GM18507 (cell line): ENCODE data around the gene TTYH2.
"Not testable (repeated sequence)": the region's sequence is repeated elsewhere in the genome, so short reads cannot be mapped to it uniquely, and the experiment has no call there.

ENCODE experiments used
- DNase-seq: peaks from one replicate; pipeline ENCODE4 v3.0.0; 2011; ENCODE audit warnings: low read depth; ENCODE audit not compliant: insufficient read length; ENCODE audit errors: extremely low spot score
- FAIRE-seq: peaks from 2 replicates; lab custom pipeline; 2011; peaks lifted over from hg19 to GRCh38; lab: Jason Lieb, UNC

Gene TTYH2, protein sequence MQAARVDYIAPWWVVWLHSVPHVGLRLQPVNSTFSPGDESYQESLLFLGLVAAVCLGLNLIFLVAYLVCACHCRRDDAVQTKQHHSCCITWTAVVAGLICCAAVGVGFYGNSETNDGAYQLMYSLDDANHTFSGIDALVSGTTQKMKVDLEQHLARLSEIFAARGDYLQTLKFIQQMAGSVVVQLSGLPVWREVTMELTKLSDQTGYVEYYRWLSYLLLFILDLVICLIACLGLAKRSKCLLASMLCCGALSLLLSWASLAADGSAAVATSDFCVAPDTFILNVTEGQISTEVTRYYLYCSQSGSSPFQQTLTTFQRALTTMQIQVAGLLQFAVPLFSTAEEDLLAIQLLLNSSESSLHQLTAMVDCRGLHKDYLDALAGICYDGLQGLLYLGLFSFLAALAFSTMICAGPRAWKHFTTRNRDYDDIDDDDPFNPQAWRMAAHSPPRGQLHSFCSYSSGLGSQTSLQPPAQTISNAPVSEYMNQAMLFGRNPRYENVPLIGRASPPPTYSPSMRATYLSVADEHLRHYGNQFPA

DNA sequence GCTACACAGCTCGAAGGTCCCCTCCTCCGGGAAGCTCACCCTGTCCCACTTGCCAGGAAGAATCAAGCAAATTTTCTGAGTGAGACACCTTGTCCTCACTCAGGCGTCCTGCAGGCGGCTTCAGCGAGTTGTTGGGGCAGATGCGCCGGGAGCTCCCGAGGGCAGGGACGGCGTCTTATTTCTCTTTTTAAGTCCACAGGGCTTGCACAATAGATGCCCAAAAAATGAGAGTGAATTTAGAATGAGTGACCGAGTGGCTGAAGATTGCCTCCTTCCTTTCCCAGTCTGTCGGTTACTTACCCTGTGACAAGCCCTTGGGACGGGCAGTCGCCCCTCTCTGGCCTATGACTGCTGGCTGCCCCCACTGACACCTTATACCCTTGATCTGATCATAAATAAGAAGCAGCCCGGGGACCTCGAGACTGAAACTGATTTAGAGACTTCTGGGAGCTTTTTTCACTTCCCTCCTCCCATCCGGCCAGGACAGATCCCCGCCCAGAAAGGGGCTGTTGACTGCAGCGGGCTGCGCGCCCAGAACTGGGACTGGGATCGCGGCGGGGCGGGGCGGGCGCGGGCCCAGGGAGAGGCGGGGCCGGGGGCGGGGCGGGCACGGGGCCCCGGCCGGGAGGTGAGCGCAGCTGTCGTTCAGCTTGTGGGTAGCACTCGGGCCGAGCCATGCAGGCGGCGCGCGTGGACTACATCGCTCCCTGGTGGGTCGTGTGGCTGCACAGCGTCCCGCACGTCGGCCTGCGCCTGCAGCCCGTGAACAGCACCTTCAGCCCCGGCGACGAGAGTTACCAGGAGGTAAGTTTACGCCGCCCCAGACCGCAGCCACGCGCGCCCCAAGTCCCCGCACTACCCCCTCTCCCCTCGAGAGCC lies at the start of gene TTYH2:
TTYH2 (plus strand) TSS at position 659 of the 879 bp plus-strand sequence; CDS start at position 676, 17 bp downstream.
- DNase-seq (peak; percentile 67), FAIRE-seq (peak; percentile 78)

DNA sequence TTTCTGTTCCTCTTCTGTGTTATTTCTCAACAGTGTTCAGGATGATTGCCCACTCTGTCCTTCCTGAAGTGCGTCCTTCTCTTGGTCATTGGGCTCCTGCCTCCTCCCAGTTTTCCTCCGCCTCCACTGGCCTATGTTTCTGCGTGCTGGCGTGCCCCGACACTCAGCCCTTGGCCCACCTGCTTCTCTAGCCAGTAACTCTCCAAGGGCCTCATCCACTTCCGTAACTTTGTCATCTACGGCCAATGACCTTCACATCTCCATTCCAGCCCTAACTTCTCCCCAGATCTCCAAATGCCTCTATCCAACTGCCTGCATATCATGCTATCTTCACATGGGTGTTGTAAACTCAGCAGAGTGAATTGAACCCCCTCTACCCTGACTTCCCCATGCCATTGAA lies 49.5 kb upstream of the TTYH2 start:
- no peak for DNase-seq
- FAIRE-seq, result no peak

DNA sequence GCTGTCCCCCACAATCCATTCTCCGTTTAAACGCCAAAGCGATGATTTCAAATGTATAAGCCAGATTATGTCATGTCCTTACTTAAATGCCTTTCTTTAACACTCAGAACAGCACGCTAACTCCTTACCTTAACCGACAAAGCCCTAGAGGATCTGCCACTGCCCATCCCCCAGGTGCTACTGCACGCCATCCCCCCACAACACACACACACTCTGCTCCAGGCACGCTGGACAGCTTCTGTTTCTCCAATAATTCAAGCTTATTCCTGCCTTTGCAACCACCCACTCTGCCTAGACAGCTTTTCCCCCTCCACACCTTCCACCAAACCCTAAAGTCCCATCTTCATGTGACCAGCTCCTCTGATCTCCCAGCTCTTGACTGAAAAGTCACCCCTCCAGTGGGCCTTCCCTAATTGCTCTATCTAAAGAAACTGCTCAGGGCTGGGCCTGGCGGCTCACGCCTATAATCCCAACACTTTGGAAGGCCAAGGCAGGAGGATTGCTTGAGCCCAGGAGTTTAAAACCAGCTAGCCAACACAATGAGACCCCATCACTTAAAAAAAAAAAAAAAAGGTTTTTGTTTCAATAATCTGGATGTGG lies 48.8 kb upstream of the TTYH2 start:
- FAIRE-seq, result no peak
- DNase-seq, result no peak

DNA sequence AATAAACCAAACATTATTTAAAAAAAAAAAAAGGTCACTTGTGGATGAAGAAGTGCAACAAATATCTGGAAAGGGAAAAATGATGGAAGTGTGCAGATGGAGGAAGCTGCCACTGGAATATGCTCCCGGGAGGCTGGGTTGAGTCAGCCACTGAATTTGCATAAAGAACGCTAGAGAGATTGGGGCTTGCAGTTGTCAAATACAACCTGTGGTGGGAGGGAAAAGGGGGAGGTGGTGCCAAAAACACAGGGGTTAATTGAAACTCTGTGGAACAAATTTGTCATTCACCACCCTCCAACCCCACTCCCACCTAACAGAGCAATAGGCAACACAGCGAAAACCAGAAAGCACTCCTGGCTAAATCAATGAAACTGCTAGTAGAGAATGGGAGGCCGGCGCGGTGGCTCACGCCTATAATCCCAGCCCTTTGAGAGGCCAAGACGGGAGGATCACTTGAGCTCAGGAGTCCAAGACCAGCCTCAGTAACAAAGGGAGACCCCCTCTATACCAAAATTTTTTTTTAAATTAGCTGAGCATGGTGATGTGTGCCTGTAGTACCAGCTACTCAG lies 47.5 kb upstream of the TTYH2 start:
- no peak for FAIRE-seq
- no peak for DNase-seq

DNA sequence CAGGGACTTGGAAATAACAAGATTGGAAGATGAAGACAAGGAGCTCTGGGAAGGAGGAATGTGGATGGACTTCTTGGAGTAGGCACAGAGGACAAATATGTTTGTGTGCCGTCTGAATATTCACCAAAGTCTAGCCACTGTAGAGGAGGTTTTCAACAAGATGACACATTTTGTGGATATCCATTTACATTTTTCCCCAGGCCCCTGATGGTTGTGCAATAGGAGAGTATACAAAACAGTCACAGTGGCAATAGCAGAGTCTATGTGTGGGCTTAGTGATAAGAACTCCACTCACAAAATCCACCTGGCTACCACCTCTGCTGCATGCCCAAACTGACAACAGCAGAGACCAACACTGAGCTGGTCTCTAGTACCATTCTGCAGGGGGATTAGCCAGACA lies 42.4 kb upstream of the TTYH2 start:
- FAIRE-seq (no peak), DNase-seq (no peak)

DNA sequence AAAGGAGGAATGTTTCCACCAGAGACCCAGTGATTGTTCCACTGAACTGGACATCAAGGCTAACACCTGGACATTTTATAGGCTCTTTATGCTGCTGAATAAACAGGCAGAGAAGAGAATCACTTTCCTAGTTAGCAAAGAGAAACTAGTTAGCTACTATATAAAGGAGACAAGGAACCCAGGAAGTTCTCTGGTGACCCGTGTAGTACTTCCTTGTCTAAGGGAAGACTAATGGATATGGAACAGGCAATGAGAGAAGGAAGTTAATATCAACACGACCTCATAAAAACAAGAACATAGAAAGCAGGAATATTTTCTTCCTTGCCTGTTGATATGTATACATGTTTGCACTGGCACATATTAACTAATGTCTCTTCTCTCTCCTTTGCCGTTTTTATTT lies 40.7 kb upstream of the TTYH2 start:
- DNase-seq, result no peak
- no peak for FAIRE-seq

DNA sequence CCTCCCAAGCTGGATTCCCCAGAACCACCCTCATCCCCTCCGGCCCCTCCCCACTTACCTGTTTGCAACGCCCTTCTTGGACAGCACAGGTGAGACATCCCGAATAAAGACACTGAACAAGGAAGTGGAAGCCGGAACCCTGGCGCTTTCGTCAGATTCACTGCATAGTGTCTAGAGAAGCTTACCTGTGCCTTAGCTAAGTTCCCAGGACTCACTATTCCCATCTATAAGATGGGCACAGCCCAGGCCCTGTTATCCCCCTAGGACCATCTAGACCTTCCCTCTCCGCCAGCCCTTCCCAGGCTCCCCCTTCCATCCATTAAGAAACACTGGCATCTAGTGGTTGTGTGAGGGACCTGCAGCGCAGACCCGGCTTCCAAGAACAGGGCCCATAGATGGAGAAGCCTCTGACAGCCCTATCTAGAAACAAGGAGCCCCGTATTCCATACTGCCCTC lies 36.8 kb upstream of the TTYH2 start:
- DNase-seq, result no peak
- peak; percentile 65 for FAIRE-seq

DNA sequence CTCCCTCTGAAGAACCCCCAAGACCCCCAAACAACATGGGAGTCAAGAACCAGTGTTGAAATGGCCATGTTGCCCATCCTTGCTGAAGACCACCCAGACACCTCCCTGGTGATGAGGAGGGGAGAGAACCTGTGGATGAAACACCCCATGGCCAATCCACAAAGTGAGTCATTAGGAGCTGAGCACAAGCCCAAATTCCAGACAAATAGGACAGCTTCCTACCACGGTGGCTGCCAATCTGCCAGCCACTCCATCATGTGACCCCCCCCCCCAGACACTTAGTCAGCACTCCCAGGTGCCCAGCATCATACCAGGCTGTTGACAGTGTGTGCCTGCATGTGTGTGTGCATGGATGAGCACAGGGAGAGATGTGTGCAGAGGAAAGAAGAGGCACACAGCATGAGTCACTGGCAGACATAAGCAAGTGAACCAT lies 36.3 kb upstream of the TTYH2 start:
- DNase-seq, result no peak
- no peak for FAIRE-seq

DNA sequence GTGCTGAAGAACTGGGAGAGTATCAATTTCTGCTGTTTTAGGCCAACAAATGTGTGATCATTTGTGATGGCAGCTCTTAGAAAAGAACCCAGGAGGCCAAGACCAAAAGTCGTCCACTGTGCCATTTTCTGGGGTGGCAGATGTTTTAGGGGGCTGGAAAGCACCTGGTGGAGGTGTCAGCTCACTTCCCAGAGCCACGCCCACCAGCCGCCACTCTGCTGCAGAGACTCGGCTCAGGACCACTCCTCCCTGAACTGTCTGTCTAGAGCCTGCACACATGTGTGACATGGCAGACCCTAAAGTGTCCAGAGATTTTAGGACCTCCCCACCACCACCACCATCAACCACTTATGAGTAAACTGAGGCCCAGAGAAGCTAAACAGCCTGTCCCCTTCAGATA lies 33.8 kb upstream of the TTYH2 start:
- FAIRE-seq (no peak), DNase-seq (no peak)

DNA sequence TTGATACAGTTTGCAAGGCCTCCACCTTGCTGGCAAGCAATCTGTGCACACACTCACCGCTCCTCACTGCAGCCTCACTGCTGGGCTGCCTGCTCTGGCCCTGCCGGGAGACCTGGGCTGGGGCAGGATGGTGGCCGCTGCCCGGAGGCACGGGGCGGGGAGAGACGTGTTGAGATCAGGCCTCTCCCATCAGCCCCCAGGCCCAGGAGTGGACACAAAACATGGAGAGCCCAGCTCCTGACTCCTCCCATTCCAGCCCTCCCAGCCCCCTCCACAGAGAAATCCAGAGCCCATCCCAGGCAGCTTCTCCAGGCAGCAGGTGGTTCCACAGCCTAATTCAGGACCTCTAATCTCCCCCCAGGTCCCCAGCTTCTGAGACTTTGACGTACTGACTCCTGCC lies 33.0 kb upstream of the TTYH2 start:
- DNase-seq, result no peak
- FAIRE-seq, result no peak

DNA sequence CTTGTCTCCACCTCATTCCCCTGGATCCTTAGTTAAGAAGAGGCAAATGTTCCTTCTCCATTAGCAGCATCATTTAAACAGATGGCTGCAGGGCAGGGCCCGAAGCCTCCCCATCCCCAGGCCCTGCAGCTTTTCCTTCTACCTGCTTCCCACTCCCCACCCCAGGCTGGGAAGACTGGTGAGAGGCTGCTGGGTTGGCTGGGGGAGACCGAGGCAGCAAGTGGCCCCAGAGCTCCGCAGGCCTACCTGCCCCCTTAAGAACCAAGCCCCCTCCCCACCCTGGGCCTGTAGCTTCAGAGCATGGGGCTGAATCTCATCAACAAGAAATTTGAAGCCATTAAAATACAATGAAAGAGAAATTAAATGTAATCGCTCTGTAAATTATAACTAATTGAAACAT lies 32.0 kb upstream of the TTYH2 start:
- FAIRE-seq (no peak), DNase-seq (no peak)

DNA sequence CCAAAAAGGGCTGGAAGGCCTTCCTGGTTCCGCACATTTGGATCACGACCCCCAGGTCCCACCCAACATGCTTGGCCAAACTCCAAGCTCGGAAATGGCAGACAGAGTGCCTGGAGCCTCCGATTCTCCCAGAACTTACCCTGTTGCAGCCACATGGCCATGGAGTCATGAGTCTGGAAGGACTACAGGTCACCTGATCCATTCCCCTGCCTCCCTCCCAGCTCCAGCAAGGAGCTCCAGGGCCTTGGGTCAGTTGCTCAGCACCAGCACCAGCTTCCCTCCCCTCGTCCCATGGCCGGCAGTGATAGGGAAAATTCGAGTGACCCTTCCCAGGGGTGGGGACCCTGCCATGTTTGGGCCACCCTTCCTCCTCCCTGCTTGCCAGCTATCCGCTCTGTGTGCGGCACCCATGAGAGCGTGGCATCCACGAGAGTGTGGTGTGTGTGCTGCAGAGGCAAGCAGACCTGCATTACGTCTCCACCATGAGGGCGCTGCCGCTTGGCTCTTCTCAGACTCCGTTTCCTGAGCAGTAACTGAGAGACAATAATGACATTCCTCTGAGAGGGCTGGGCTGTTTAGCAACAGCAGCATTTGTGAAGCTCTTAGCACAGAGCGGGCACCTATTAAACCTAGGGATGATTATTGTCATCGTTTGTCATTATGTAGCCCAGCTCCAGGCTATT lies 31.2 kb upstream of the TTYH2 start:
- FAIRE-seq (no peak), DNase-seq (no peak)

DNA sequence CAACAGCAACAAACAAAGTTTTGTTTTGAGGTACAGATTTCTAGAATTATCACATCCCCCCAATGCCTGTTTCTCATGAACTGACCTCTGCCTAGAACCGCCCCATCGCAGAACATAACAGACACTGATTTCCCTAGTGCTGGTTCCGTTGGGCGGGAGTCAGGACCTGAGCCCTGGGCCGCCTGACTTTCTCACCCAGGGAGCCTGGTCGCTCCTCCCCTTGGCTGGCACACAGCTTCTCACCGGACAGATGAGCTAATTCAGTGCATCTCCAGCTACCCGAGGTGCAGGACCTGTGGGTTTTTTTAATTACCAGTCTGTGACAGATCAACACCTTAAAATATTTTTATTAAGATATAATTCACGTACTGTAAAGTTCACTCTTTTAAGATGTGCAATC lies 30.0 kb upstream of the TTYH2 start:
- no peak for FAIRE-seq

DNA sequence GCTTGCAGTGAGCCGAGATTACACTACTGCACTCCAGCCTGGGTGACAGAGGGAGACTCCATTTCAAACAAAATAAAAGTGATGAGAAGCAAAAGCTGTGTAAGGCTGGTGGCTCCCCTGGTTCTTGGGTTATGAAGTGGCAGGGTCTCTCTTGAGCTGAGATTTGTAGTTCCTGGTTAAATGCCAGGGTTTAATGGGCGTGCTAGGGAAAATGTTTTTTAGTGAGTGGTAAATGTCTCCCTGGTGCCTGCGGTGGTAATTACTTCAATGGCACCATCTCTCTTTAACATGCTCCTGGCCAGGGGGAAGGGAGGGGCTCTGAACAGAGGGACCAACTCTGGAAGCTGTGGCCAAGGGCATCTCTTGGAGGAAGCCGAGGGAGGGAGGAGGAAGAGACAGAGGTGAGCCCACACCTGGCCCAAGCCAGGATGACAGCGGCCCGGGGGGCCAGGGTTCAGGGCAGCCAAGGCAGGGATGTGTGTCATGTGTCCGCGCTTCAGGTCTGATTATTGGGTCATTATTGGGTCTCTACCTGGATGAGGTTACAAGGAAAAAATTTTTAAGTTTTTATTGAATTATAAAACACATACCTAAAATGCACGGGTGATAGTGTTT lies 27.7 kb upstream of the TTYH2 start:
- FAIRE-seq (no peak), DNase-seq (no peak)

More for the DNA sequence above, 30.0 kb upstream of the TTYH2 start:
- DNase-seq, result no peak

DNA sequence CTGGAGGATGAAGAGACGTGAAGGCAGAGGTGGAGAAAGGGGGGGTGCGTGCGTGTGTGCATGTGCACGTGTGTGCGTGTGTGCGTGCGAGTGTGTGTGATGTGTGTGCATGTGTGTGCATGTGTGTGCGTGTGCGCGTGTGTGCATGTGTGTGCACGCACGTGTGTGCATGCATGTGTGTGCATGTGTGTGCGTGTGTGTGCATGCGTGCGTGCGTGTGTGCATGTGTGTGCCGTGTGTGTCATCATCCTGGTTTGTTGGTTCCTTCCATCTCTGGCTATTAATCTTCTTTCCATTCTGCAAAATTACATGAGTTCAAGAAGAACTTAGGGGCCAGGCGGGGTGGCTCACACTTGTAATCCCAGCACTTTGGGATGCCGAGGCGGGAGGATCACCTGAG lies 26.9 kb upstream of the TTYH2 start:
- no peak for FAIRE-seq
- no peak for DNase-seq

DNA sequence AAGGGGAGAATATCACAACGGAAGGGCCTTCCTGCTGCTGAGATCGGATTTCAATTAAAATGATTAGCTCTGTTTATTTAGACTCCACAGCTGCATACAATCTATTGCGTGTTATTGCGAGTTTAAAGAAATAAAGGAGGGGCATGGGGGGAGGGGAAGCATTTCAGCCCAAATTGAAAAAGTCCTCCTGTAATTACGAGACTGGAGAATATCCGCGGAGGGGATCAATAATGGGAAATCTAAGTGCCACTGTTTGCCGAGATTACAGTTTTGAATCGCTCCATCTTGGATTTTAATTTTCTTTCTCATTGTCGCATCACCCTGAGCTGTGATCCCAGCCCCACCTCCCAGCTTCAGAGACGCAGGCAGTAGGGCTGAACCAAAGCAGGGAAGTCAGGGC lies 25.6 kb upstream of the TTYH2 start:
- DNase-seq (no peak), FAIRE-seq (no peak)

DNA sequence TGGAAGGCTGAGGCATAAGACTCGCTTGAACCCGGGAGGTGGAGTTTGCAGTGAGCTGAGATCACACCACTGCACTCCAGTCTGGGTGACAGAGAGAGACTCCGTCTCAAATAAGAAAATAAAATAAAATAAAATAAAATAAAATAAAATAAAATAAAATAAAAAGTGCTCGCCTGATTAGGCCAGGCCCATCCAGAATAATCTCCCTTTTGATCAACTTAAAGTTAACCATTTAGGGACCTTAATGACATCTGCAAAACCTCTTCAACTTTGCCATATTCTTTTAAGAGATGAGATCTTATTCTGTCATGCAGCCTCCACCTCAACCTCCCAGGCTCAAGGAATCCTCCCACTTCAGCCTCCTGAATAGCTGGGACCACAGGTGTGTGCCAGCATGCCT lies 24.7 kb upstream of the TTYH2 start:
- DNase-seq, FAIRE-seq: not testable (repeated sequence)

DNA sequence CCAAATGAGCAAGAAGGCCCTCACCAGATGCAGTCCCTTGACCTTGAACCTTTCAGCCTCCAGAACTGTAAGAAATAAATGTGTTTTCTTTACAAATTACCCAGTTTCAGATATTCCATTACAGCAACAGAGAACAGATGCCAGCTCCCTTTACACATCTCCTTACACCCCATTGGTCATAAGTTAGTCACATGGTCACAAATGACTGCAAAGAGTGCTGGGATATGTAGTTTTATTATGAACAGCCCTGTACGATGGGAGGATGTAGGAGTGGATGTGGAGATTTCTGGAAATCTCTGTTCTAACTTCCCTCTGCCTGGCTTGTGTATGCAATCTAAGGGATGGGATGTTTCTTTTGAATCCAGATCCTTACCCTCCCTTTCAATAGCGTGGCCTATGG lies 23.2 kb upstream of the TTYH2 start:
- no peak for DNase-seq
- peak; percentile 59 for FAIRE-seq
